Measurements from ENCODE around the gene TMEM86A. TPM values are rescaled to one million over a fixed set of nuclear protein-coding genes. Genes with fewer than 3 reads are reported as not detected.

The TMEM86A gene
- total RNA-seq, 1 donor from 2014 or later: 7.4 TPM

- H3K9me3 Mint-ChIP-seq: no peaks in the 10 kb centered on the region
- H3K4me3 Mint-ChIP-seq: no peak overlapping the region
- H3K36me3 Mint-ChIP-seq: no peaks in the 10 kb centered on the region
- TF ChIP-seq CTCF (IDR thresholded peaks at IDR 0.05; ENCODE audit: unreplicated experiment): no peak
- peaks cover 6% of the 10 kb centered on the region for H3K27me3 Mint-ChIP-seq (ENCODE audit: low read depth)
- no peak overlapping the region for H3K27ac Mint-ChIP-seq
- DNase-seq (ENCODE audit: low spot score in 2 of 2, unreplicated experiment in 2 of 2): no peak
- no peaks in the 10 kb centered on the region for H3K4me1 Mint-ChIP-seq
Observed at GRCh38 chr11:18730020-18730419, 31.4 kb downstream of the TMEM86A start.

- no peak for DNase-seq (ENCODE audit: low spot score in 2 of 2, unreplicated experiment in 2 of 2)
- no peak for TF ChIP-seq CTCF (IDR thresholded peaks at IDR 0.05; ENCODE audit: unreplicated experiment)
- Mint-ChIP-seq H3K27me3 (ENCODE audit: low read depth) (peaks cover 11% of the 10 kb centered on the region), H3K9me3 (no peaks in the 10 kb centered on the region), H3K36me3 (no peaks in the 10 kb centered on the region), H3K4me1 (no peaks in the 10 kb centered on the region), H3K4me3 (no peak overlapping the region), H3K27ac (no peak overlapping the region)
Observed at GRCh38 chr11:18731441-18731840, 32.9 kb downstream of the TMEM86A start.

- Mint-ChIP-seq H3K27ac (no peak overlapping the region), H3K4me3 (no peak overlapping the region)
- peak in 1 of 2 experiments; percentile 84 for DNase-seq (ENCODE audit: low spot score in 2 of 2, unreplicated experiment in 2 of 2)
Observed at GRCh38 chr11:18731949-18732821, 33.6 kb downstream of the TMEM86A start.

GRCh38 chr11:18733202-18733601 lies 34.6 kb downstream of the TMEM86A start:
- Mint-ChIP-seq H3K36me3 (no peaks in the 10 kb centered on the region), H3K4me1 (no peaks in the 10 kb centered on the region), H3K9me3 (no peaks in the 10 kb centered on the region), H3K27ac (no peak overlapping the region), H3K27me3 (ENCODE audit: low read depth) (peaks cover 14% of the 10 kb centered on the region), H3K4me3 (no peak overlapping the region)
- TF ChIP-seq CTCF (IDR thresholded peaks at IDR 0.05; ENCODE audit: unreplicated experiment): no peak
- no peak for DNase-seq (ENCODE audit: low spot score in 2 of 2, unreplicated experiment in 2 of 2)

More at GRCh38 chr11:18731949-18732821, 33.6 kb downstream of the TMEM86A start:
- Mint-ChIP-seq H3K27me3 (ENCODE audit: low read depth) (peaks cover 14% of the 10 kb centered on the region), H3K4me1 (no peaks in the 10 kb centered on the region), H3K9me3 (no peaks in the 10 kb centered on the region), H3K36me3 (no peaks in the 10 kb centered on the region)
- peak; percentile 97 for TF ChIP-seq CTCF (IDR thresholded peaks at IDR 0.05; ENCODE audit: unreplicated experiment)

GRCh38 chr11:18736590-18737148 lies 38.1 kb downstream of the TMEM86A start:
- no peaks in the 10 kb centered on the region for H3K4me1 Mint-ChIP-seq
- no peaks in the 10 kb centered on the region for H3K36me3 Mint-ChIP-seq
- H3K27ac Mint-ChIP-seq: no peak overlapping the region
- no peak overlapping the region for H3K4me3 Mint-ChIP-seq
- no peak for TF ChIP-seq CTCF (IDR thresholded peaks at IDR 0.05; ENCODE audit: unreplicated experiment)
- no peak for DNase-seq (ENCODE audit: low spot score in 2 of 2, unreplicated experiment in 2 of 2)
- H3K9me3 Mint-ChIP-seq: no peaks in the 10 kb centered on the region
- peaks cover 19% of the 10 kb centered on the region for H3K27me3 Mint-ChIP-seq (ENCODE audit: low read depth)

All from mesothelial cell of epicardium (in vitro differentiated cells).